PC-3 (cell line): ENCODE measurements around the gene RETREG1.

Experiments used
- CTCF ChIP-seq: fragments of 300-600 bp; sonication (generic); conservative IDR thresholded peaks from 2 replicates; pipeline ENCODE4 v1.5.1; 2017; ENCODE audit warnings: antibody characterized with exemption, low read depth, mild to moderate bottlenecking, low read length
- EZH2 ChIP-seq: fragments of 300-600 bp; sonication (generic); IDR thresholded peaks from one replicate; pipeline ENCODE4 v1.6.1; 2017; ENCODE audit warnings: antibody characterized with exemption, mild to moderate bottlenecking, low read length; ENCODE audit not compliant: unreplicated experiment
- EZH2phosphoT487 ChIP-seq: fragments of 300-600 bp; sonication (generic); IDR thresholded peaks from 2 replicates; pipeline ENCODE4 v1.6.1; 2018; ENCODE audit warnings: mild to moderate bottlenecking, antibody characterized with exemption, low read length, borderline replicate concordance

- no peak for TF ChIP-seq EZH2
- no peak for TF ChIP-seq CTCF
- TF ChIP-seq EZH2phosphoT487: no peak
Observed at GRCh38 chr5:16593628-16594027, 23.2 kb downstream of the RETREG1 start.
